Erythroblast (primary cell): ENCODE measurements around the gene ZNF780A.

Source experiments
- GATA1 ChIP-seq: IDR thresholded peaks from 2 replicates; pipeline ENCODE4 v1.6.1; 2011; ENCODE audit warnings: low read depth, mild to moderate bottlenecking, control low read depth, low read length, moderate library complexity
- POLR2A ChIP-seq: IDR thresholded peaks from 2 replicates; pipeline ENCODE4 v1.6.1; 2011; ENCODE audit warnings: mild to moderate bottlenecking, low read length

DNA sequence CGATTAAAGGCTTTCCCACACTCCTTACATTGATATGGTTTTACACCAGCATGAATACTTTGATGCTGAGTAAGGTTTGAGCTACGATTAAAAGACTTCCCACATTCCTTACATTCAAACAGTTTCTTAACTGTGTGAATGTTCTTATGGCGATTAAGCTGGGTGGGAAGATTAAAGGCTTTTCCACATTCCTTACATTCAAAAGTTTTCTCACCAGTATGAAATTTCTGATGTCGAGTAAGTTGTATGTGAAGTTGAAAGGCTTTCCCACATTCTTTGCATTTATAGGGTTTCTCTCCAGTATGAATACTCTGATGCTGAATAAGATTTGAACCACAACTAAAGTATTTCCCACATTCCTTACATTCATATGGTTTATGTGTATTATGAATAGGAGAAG, 54.7 kb downstream of the ZNF780A start:
- TF ChIP-seq POLR2A = no peak
- TF ChIP-seq GATA1 = no peak
